Measurements from ENCODE around the gene SMCO2.

The SMCO2 gene

DNA sequence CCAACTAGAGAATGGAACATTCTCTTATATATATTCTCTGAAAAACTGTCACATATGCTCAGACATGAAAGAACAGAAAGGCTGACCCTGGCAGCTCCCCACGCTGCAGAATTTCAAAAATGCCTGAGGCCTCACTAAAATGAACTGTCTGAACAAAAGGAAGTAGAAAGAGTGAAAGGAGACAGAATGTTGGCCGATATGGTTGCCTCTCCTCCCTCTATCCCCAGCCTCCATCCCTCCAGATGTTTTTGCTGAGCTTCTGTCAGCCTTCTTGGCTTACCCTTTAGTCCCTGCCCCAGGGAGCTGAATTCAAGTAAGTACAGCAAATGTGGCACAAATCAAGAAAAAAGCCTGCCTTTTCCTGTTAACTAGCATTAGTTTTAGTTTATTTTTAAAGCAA lies 6.9 kb downstream of the SMCO2 start:
- DNase-seq (ENCODE audit: low read depth in 2 of 2) = no peak

DNA sequence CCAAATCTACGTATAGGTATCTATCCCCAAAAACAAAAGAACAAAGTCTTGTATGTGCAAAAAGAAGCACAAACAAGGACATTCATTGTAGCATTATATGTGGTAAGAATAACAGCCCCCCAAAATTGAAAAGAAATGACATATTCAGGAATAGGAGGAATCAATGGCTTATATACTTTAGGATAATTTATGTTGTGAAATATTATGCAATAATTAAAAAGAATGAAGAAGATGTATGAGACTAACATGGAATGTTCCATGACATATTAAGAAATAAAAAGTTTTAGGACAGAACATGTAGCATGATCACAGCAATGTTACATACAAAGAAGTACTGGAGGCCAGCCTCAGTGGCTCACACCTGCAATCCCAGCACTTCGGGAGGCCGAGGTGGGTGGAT lies 9.1 kb downstream of the SMCO2 start:
- no peak for DNase-seq (ENCODE audit: low read depth in 2 of 2)

DNA sequence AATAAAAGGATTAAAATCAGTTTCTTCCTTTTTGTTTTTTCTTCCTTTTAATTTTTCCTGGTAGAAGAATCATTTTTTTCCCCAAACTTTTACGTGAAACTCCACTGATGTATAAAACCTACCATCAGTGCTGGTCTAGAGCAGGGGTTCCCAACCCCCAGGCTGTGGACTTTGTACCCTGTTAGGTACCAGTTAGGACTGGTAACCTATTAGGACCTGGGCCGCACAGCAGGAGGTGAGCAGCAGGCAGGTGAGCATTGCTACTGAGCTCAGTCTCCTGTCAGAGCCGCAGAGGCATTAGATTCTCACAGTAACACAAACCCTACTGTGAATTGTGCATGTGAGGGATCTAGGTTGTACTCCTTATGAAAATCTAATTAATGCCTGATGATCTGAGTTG lies 10.1 kb downstream of the SMCO2 start:
- DNase-seq (ENCODE audit: low read depth in 2 of 2) = no peak

DNA sequence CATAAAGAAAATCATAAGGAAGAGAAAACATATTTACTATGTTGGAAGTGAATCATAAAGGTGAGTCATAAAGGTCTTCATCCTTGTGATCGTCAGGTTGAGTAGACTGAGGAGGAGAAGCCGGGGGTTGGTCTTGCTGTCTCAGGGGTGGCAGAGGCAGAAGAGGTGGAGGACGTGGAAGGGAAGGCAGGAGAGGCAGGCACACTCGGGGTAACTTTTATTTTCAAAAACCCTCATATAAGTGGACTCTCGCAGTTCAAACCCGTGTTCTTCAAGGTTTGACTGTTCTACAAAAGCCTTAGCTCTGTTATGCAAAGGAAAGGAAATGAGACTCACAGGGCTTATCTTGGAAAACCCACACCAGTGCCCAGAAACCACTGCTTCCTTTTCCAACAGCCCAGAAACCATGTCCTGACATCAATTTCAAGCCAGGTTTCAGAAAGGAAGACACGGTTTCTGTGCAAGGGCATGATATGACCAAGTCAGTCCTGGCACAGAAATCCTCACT lies 14.0 kb downstream of the SMCO2 start:
- peak in 1 of 2 donors; percentile 19 for DNase-seq (ENCODE audit: low read depth in 2 of 2)

DNA sequence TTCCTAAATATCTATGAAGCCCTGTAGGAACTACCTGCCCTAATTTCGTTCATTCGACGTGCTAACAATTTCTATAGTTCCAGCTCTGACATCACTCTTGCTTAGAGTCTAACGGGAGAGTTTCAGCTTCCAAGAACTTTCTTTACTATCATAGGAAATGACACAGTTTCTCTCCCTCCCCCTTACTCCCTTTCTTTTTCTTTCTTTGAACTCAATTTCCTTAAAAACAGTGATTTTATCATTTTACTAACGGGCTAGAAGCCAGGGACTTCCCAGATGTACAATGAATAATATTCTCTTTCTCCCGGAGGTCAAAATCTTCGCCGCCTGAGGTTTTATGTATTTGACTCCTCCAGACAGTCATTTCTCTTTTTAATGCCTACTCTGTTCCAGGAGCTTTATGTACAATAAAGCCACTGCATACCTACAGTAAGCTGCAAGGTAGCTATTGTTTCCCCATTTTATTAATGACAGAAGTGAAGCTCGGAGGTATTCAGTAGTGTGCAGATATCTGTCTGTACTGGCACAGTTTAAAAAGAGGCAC lies 15.7 kb downstream of the SMCO2 start:
- no peak for DNase-seq (ENCODE audit: low read depth in 2 of 2)

DNA sequence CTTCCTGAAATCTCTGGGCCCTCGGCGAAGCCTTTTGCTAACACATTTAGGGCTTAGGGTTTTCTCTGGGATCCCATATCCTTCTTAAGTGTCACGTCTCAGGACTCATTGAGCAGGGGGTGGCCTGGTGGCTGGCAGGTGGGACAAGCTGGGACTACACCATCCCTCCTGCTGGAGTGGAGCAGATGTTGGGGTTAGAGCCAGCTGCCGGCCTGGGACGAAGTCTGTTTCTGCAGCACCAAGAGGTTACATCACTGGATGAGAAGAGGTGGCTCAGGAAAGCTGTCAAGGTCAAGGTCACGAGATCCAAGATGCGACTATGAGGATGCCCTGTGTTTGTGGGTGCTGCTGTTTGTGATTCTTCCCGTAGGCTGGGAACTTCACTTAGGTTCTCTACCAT lies 16.3 kb downstream of the SMCO2 start:
- no peak for DNase-seq (ENCODE audit: low read depth in 2 of 2)

DNA sequence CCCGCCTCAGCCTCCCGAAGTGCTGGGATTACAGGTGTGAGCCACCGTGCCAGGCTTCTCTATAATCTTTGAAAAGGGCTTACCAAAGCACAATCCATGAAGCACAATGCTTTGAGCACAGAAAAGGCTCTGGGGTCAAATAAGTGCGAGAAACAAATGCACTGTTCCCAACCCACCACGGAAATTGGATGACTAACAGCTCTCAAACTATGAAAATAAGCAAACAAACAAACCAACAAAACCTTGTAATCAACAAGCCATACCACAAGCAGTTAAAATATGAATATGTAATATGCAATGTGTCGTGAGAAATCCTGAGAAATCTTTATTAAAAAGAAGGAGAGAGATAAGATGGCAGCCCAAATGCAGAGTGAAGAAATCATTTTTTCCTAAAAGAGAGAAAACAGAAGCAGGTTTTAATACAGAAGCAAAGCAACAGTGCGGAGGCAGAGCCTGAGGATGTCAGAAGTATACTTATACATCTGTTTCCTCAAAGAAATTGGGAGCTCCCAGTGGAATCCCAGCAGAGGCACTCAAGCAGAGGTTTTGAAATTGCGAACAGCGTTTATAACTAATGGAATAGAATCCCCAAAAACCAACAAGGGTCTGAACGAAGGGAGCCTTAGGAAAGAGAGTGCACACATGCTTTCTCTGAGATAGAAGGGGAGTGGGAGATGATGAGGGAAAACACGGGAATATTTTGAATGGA lies 17.1 kb downstream of the SMCO2 start:
- DNase-seq (ENCODE audit: low read depth in 2 of 2) = no peak

DNA sequence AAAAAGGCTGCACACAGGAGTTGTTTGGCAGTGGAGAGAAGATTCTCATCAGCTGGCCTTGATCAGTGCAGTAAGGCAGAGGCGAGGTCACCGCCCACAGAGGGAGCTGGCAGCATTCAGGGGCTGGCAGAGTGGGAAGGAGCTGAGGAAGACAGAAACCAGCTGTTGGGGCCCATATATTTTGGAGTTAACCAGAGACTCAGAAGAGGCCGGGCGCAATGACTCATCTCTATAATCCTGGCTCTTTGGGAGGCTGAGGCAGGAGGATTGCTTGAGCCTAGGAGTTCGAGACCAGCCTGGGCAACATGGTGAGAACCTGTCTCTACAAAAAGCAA lies 17.7 kb downstream of the SMCO2 start:
- no peak for DNase-seq (ENCODE audit: low read depth in 2 of 2)

DNA sequence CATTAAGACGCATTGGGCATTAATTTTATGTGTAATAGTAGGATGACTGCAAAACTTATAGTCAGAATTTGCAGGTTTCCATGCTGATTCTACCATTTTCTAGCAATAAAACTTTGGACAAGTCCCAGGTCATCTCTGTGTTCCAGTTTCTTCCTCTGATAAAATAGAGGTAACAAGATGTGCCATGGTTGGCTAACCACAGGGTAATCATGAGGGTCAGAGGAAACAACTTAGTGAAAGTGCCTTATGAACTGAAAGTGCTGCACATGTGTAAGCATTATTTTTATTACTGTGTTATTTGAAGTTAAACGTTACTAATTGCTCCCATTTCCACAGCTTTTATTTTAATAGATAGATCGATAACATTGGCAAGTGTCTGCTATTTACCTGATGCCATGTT lies 21.1 kb downstream of the SMCO2 start:
- no peak for DNase-seq (ENCODE audit: low read depth in 2 of 2)

DNA sequence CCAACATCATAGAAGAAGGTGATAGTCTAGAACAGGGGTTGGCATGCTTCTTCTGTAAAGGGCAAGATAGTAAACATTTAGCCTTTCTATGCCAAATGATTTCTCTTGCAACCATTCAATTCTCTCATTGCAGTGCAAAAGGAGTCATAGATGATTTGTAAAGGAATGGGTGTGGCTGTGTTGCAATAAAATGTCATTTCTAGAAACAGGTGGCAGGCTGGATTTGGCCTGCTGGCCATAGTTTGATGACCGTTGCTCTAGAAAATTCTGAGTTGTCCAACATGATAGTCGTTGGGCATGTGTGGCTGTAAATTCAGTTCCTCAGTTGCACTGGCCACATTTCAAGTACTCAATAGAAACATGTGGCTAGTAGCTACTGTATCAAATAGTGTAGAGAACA lies 21.7 kb downstream of the SMCO2 start:
- DNase-seq (ENCODE audit: low read depth in 2 of 2) = no peak

DNA sequence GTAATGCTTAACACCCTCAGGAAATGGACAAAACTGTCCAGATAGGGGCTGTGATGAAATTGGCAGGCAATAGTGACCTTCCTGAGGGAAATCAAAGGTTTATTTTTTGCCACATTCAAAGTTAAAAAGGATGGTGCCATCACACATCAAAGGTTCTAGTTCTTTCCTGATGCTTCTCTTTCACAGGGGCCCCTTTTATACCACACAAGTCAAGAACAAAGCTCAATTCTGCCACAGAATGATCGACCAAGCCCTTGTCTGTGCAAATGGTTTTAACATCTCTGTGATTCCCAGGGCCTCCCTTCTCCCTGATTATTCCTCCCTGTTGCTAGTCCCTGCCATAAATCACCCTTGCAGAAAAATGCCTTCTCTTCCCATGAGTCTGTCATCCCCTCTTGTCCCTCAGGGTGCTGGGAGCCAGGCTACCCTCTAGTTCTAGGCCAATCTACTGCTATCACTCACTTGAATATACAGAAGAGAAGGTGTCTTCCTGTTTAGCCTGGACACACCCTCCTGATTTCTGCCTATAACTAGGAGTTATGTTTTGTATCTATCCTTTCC lies 22.7 kb downstream of the SMCO2 start:
- no peak for DNase-seq (ENCODE audit: low read depth in 2 of 2)

DNA sequence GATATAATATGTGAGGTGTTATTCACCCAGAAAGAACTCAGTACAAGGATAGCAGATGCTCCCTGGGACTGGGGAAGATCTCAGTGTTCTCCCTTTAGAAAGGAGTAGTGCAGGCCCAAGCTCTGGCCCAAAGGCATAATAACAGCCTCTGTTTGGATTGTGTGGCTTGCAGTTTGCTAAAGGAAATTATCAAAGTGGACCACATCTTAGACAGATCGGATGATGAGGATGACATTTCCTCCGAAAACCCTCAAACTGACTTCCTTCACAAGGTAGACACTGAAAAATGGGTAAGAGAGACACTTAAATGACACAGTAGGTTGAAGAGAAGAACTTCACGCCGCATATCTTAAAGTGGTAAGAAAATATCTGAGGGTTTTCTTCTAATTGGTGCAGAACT lies 26.1 kb downstream of the SMCO2 start:
- no peak for DNase-seq (ENCODE audit: low read depth in 2 of 2)

DNA sequence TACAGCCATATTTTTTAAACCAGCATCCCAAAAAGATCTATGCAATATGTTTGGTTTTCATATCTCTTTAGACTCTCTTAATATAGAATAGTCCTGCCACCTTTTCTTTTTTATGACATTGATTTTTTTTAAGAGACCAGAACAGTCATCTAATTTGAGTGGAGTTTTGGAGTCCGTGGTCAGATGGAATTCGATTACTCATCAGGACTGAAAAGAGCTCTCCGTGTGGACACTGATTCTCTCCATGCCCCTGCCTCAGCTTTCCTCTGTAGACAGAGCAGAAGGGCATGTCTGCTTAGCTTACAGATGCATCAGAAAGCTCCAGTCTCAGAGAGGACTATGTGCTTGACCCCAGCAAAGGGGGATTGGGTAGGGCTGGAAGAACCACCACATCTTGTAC lies 27.8 kb downstream of the SMCO2 start:
- DNase-seq (ENCODE audit: low read depth in 2 of 2) = no peak

DNA sequence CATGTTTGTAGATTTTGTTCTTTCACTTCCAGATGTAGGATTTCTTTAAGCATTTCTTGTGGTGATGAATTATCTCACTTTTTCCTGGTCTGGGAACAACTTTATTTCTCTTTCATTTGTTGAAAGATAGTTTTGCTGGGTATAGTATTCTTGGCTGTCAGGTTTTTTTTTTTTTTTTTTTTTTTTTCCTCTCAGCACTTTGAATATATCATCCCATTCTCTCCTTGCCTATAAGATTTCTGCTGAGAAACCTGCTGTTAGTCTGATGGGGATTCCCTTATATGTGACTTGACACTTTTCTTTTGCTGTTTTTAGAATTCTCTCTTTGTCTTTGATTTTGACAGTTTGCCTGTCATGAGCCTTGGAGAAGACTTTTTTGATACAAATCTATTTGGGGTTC lies 30.5 kb downstream of the SMCO2 start:
- DNase-seq (ENCODE audit: low read depth in 2 of 2) = no peak

DNA sequence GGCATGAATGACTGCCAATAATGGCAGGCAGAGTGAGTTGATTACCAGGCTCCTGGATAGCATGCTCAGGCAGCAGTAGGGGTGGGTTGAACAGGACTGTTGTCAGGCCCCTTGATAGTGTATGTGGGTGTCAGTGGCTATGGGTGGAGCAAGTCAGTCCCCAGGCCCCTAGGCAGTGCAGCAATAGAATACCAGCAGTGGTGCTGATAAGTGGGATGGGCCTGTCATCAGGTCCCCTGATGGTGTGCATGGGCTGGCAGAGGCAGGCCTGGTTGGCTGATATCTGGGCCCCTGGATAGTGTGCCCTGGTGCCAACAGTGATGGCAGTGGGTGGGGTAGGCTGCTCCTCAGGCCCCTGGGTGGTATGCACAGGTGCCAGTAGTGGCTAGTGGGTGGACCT lies 32.4 kb downstream of the SMCO2 start:
- DNase-seq (ENCODE audit: low read depth in 2 of 2) = no peak

DNA sequence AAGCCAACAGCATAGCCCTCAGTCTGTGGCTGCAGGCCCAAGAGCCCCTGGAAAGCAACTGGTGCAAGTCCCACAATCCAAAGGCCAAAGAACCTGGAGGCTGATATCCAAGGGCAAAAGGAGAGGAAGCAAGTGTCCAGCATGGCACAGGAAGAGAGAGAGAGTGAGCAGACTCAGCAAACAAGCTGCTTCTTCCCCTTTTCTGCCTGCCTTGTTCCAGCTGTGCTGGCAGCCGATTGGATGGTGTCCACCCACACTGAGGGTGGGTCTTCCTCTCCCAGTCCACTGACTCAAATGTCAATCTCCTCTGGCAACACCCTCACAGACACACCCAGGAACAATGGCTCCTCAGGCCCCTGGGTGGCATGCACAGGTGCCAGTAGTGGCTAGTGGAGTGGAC lies 33.5 kb downstream of the SMCO2 start:
- no peak for DNase-seq (ENCODE audit: low read depth in 2 of 2)

DNA sequence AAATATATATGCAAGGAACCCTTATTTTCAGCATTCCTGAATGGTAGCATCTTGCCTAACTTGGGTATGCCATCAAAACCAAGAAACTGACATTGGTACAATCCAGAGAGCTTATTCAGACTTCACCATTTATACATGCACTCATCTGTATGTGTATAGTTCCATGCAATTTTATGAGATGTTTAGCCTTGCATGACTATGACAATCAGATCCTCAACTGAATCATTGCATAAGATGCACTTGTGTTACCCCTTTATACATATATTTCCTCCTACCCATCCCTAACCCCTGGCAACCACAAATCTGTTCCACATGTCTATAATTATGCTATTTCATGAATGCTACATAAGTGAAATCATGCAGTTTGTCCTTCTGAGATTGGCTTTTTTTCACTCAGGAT lies 40.4 kb downstream of the SMCO2 start:
- DNase-seq (ENCODE audit: low read depth in 2 of 2) = no peak

DNA sequence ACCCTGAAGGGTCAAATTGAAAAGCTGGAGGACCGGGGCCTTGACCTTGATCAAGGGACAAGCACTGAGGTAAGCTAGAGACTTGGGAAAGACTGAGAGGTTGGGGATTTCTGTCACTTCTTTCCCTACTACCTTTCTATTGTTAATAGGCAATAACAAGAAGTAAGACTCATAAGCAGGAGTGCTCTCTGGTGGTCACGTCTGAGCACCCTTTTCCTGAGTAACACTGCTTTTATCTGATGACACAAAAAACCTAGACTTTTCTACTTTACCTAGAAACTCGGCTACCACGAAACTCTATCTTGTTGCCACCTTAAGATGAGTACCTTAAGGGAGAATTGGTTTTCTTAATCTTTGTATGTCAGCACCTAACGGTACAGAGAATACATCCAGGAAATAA lies 41.9 kb downstream of the SMCO2 start:
- no peak for DNase-seq (ENCODE audit: low read depth in 2 of 2)

DNA sequence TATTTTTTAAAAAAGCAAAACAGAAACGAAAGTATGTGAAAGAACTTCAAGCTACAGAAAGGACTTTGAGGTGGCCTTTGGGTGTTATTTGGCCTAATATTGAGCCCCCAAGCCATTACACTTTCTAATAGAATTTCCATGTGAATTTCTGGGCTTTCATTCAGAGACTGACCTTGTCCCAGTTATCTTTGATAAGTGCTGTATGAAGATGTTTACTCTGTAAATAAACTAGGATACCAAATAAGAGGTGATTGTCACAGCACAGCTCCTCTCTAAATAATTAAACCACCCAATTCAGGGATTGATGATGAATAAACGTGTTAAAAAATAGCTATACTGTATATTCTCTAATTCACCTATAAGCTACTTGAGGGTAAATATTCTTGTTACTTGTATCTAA lies 44.7 kb downstream of the SMCO2 start:
- no peak for DNase-seq (ENCODE audit: low read depth in 2 of 2)

DNA sequence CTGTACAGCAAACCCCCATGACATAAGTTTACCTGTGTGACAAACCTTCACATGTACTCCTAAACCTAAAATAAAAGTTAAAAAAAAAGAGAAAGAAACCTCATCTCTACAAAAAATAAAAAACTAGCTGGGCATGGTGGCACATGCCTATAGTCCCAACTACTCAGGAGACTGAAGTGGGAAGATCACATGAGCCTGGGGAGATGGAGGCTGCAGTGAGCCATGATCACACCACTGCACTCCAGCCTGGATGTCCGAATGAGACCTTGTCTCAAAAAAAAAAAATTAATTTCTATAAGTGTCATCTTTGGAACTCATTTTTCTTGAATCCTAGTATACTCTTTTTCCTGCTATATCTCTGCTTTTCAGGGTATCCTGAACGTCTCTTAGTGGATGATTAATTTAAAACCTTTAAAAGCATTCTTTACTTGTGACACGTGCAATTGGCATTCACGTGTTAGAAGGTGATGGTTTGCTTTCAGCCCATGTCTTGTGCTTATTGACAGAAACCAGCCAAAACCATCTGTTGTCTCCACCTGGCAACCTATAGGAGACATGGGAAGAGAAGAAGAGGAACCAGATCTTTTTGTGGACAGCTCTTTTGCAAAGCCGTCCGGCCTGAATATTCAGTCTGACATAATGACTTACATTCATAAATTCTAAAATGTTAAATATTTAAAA lies 46.9 kb downstream of the SMCO2 start:
- DNase-seq (ENCODE audit: low read depth in 2 of 2) = no peak

DNA sequence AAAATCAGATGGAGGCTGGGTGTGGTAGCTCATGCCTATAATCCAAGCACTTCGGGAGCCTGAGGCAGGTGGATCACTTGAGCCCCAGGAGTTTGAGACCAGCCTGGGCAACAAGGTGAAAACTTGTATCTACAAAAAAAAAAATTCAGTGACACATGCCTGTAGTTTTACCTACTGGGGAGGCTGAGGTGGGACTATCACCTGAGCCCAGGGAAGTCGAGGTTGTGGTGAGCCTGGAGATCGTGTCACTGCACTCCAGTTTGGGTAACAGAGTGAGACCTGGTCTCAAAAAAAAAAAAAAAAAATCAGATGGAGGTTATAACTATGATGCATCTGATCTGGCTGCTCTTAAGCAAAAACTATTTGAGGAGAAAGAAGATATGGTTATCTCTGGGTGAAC lies 50.9 kb downstream of the SMCO2 start:
- DNase-seq (ENCODE audit: low read depth in 2 of 2) = no peak

DNA sequence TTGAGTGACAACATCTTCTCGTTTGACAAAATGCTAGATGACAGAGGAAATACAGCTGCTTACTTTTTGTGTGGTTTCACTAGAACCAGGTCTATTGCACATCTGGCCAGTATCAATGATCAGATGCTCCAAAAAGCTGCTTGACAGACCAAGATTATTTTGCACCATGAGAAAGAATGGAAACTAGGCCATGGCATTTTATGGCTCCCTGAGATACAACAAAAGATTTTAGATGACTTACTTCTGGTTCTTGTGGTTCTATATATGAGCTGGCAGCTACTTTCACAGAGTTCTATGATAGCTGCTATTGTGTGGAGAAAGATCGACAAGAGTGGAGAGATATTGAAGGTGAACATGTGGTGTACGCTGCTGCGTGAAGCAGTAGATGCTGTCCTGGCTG lies 51.6 kb downstream of the SMCO2 start:
- DNase-seq (ENCODE audit: low read depth in 2 of 2) = no peak

DNA sequence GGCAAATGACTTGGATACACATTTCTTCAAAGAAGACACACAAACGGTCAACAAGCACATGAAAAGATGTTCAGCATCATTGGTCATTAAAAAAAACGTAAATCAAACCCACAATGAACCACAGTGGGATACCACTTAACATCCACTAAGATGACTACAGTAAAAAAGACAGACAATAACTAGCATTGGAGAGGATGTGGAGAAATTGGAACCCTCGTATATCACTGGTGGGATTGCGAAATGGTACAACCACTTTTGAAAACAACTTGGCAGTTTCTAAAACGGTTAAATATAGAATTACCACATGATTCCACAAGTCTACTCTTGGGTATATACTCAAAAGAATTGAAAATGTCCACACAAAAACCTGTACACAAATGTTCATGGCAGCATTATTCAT lies 52.2 kb downstream of the SMCO2 start:
- DNase-seq (ENCODE audit: low read depth in 2 of 2) = no peak

All from activated CD8-positive, alpha-beta memory T cell treated with anti-CD3 and anti-CD28 coated beads for 4 hours (primary cell).